Chondrocyte (in vitro differentiated cells): ENCODE data around the gene LRRC4B. TPM values are rescaled to one million over a fixed set of nuclear protein-coding genes. Genes with fewer than 3 reads are reported as not detected.

Source experiments
- DNase-seq: peaks from one replicate; pipeline ENCODE4 v3.0.0; 2021; ENCODE audit warnings: mixed read lengths, low spot score
- H3K27ac Mint-ChIP-seq: one replicate; pipeline ENCODE4 v1.8.0; 2021; ENCODE audit warnings: mild to moderate bottlenecking, moderate library complexity, mixed read lengths; ENCODE audit not compliant: unreplicated experiment
- H3K27me3 Mint-ChIP-seq: 2 replicates; pipeline ENCODE4 v1.8.0; 2021; ENCODE audit warnings: low read depth, mixed read lengths
- H3K36me3 Mint-ChIP-seq: 2 replicates; pipeline ENCODE4 v1.8.0; 2021; ENCODE audit warnings: low read depth, mixed read lengths
- H3K4me1 Mint-ChIP-seq: 2 replicates; pipeline ENCODE4 v1.8.0; 2021; ENCODE audit warnings: low read depth, mild to moderate bottlenecking, mixed read lengths
- H3K4me3 Mint-ChIP-seq: one replicate; pipeline ENCODE4 v1.8.0; 2021; ENCODE audit warnings: mild to moderate bottlenecking, moderate library complexity, mixed read lengths; ENCODE audit not compliant: unreplicated experiment
- H3K9me3 Mint-ChIP-seq: 2 replicates; pipeline ENCODE4 v1.8.0; 2021; ENCODE audit warnings: low read depth, mixed read lengths
- CTCF ChIP-seq: fragments of 200-600 bp; sonication (generic); IDR thresholded peaks from 2 replicates; pipeline ENCODE4 v1.5.0; 2021; ENCODE audit warnings: antibody characterized with exemption, mild to moderate bottlenecking, moderate library complexity
- total RNA-seq: library from RNA; stranded (reverse); gene quantifications from 3 replicates; pipeline ENCODE4 v1.2.1, GENCODE V29; 2021

The LRRC4B gene
- total RNA-seq, 1 donor from 2014 or later: 0.52 TPM

- Mint-ChIP-seq H3K4me3 (no peak overlapping the region), H3K27ac (no peak overlapping the region), H3K36me3 (no peaks in the 10 kb centered on the region), H3K27me3 (peaks cover 45% of the 10 kb centered on the region), H3K9me3 (no peaks in the 10 kb centered on the region), H3K4me1 (no peaks in the 10 kb centered on the region)
- TF ChIP-seq CTCF: no peak
- DNase-seq: no peak
Measured at GRCh38 chr19:50568728-50569698, 778 bp upstream of the LRRC4B start.

GRCh38 chr19:50567052-50567841 lies 988 bp downstream of the LRRC4B start:
- Mint-ChIP-seq H3K27ac (no peak overlapping the region), H3K9me3 (no peaks in the 10 kb centered on the region), H3K4me1 (no peaks in the 10 kb centered on the region), H3K4me3 (no peak overlapping the region), H3K36me3 (no peaks in the 10 kb centered on the region), H3K27me3 (peaks cover 56% of the 10 kb centered on the region)
- TF ChIP-seq CTCF: no peak
- DNase-seq: peak; percentile 61

GRCh38 chr19:50565984-50566903 lies 2.0 kb downstream of the LRRC4B start:
- no peaks in the 10 kb centered on the region for H3K9me3 Mint-ChIP-seq
- H3K36me3 Mint-ChIP-seq: no peaks in the 10 kb centered on the region
- TF ChIP-seq CTCF: no peak
- H3K27ac Mint-ChIP-seq: no peak overlapping the region
- H3K27me3 Mint-ChIP-seq: peaks cover 52% of the 10 kb centered on the region
- DNase-seq: no peak
- H3K4me1 Mint-ChIP-seq: no peaks in the 10 kb centered on the region
- no peak overlapping the region for H3K4me3 Mint-ChIP-seq

- DNase-seq: no peak
- TF ChIP-seq CTCF: no peak
- Mint-ChIP-seq H3K36me3 (no peaks in the 10 kb centered on the region), H3K27me3 (peaks cover 50% of the 10 kb centered on the region), H3K9me3 (no peaks in the 10 kb centered on the region), H3K27ac (no peak overlapping the region), H3K4me1 (no peaks in the 10 kb centered on the region), H3K4me3 (no peak overlapping the region)
Measured at GRCh38 chr19:50564229-50565105, 3.8 kb downstream of the LRRC4B start.
